Skeletal muscle cell (primary cell): ENCODE measurements around the gene FAS.
A peak's percentile ranks its signal among the peaks of the same experiment; 100 is the strongest.
"Not testable (repeated sequence)": the region's sequence is repeated elsewhere in the genome, so short reads cannot be mapped to it uniquely, and the experiment has no call there.

Experiments used
- DNase-seq: peaks from one replicate; pipeline ENCODE4 v3.0.0-alpha.2; 2010; ENCODE audit warnings: low read depth
- H3K4me3 ChIP-seq: 2 replicates; pipeline ENCODE4 v1.5.1; 2011; ENCODE audit warnings: low read depth, mild to moderate bottlenecking, control low read depth, low read length, moderate library complexity

FAS gene

GRCh38 chr10:88989824-88990383 lies 694 bp upstream of the FAS start:
- peak overlapping the region; percentile 81 for H3K4me3 ChIP-seq
- peak; percentile 85 for DNase-seq

DNA sequence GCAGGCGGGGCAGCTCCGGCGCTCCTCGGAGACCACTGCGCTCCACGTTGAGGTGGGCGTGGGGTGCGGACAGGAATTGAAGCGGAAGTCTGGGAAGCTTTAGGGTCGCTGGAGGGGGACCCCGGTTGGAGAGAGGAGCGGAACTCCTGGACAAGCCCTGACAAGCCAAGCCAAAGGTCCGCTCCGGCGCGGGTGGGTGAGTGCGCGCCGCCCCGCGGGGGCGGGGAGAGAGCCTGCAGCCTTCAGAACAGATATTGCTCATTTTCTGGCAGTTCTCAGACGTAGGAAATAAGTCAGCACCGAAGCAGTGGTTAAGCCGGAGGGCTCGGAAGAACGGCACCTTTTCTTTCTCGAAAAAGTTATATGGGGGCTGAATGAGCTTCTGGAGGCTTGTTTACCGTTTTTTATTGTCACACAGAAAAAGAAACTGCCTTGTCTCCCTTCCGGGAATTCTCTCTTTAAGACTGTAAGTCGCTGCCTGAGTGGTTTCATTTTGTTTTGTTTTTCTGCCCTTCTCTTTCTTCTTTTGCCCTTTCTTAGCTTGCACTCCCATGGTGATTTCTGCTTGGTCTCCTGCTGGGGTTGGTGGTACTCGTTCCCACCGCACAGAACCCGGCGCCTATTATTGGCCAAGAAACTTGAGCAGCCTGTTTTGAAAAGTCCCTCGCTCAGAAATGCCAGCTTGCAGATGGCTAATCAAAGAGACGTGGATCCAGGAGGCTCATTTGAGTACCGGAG lies 732 bp downstream of the FAS start:
- no peak for DNase-seq
- H3K4me3 ChIP-seq, result peak overlapping the region; percentile 81

DNA sequence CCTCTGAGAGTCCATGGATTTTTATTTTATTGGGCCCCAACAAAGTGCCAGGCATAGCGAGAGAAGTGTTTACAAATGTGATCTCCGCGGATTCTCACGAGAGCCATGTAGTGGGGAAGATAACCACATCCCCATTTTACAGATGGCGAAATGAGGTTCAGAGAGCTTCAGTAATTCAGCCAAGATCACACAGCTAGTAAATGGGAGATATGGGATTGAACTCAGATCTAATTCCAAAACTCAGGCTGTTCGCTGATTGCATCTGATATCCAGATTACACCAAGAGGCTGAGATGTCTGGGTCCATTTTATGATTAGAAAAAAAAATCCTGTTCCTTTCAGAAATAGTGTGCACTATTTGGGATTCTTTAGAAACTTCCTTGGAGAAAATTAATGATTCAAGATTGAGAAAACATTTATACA lies 1.3 kb downstream of the FAS start:
- no peak for DNase-seq
- peak overlapping the region; percentile 81 for H3K4me3 ChIP-seq

DNA sequence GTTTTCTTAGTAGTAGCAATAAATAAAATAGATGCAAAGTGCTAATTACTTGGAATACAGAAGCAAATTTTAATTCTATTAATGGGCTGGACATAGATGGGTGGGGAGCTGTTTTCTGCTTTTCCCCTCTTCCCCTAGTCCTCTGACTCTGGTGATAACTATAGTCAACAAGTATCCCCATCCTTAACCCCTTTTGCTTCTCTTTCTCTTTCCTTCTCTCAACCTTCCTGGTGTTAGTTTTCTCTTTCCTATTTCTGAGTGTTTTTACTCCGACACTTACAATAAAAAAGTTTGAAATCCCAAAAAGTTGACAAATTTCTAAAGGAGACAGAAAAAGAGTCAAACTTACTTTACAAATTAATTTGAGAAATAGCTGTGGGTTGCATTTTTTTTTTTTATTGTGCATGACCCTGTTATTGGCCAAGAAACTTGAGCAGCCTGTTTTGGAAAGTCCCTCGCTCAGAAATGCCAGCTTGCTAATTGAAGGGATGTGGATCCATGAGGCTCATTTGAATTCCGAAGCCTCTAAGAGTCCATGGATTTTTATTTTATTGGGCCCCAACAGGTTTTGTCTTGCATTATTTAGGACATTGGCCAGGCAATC lies 2.4 kb downstream of the FAS start:
- DNase-seq, result no peak
- H3K4me3 ChIP-seq, result peak overlapping the region; percentile 81

DNA sequence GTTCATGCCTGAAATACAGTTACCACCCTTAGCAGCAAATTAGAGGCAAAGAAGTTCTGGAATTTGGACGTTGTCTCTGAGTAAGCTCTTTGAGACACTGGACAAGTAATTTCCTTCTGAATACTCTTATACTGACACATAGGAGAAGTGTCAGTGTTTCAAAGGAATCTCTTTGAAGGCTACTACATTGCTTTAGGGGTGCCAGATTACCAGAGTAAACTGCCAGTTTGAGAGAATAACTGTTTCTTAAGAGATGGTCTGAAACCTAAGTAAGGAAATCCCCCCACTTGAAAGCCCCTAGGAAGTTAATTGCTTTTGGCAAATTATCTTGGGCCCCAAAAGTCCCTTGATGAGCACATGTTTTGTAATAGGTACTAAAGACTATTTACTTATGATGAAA lies 3.4 kb downstream of the FAS start:
- DNase-seq, result no peak
- no peak overlapping the region for H3K4me3 ChIP-seq

DNA sequence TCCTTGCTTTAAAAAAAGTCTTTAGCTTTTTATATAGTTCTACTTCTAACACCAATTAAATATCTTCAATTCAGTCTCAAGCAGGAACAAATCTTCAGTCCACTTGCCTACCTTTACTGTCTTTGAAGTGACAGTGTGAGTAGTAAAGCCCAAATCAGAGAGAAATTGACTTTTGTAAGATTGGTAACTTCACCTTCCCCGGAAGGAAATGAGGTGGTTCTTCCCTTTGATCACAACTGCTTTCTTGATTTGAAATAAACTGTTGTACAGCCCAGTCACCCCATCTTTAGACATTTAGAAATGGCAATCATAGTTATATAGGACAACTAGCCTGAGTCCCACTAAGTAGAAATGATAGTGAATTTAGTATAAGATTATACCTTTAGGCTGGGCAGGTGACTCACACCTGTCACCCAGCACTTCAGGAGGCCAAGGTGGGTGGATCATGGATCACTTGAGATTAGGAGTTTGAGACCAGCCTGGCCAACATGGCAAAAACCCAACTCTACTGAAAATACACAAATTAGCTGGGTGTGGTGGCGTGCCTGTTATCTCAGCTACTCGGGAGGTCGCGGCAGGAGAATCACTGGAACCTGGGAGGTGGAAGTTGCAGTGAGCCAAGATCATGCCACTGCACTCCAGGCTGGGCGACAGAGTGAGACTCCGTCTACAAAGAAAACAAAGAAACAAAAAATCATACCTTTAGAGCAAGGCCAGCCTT lies 4.7 kb downstream of the FAS start:
- no peak for DNase-seq
- no peak overlapping the region for H3K4me3 ChIP-seq

DNA sequence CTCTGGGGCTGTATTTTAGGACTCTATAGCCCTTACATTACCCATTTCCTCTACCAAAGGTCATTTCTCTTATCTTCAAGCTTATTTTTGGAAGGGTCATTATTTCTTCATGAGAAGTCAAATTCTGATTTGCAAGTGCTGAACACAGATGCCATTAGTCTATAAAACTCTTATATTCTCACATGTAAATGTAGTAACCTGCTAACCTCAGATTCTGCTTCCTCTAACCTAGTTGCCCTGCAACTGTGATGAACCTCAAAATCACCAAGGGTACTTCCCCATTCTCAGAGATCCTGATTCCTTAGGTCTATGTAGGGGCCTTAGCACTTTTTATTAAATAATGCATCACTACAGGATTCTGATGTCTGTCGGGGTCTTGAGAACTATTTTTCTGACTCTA lies 6.3 kb downstream of the FAS start:
- no peak overlapping the region for H3K4me3 ChIP-seq
- no peak for DNase-seq

- no peak overlapping the region for H3K4me3 ChIP-seq
- DNase-seq, result no peak
Measured at GRCh38 chr10:88999625-89000024, 9.0 kb downstream of the FAS start.

GRCh38 chr10:89001024-89001728 lies 10.6 kb downstream of the FAS start:
- DNase-seq, result no peak

GRCh38 chr10:89001729-89002072 lies 11.1 kb downstream of the FAS start:
- no peak for DNase-seq
- no peak overlapping the region for H3K4me3 ChIP-seq

More at GRCh38 chr10:89001024-89001728, 10.6 kb downstream of the FAS start:
- H3K4me3 ChIP-seq, result no peak overlapping the region

- DNase-seq, result no peak
- no peak overlapping the region for H3K4me3 ChIP-seq
Measured at GRCh38 chr10:89002226-89002978, 11.8 kb downstream of the FAS start.

GRCh38 chr10:89003344-89003743 lies 12.7 kb downstream of the FAS start:
- DNase-seq, result no peak
- no peak overlapping the region for H3K4me3 ChIP-seq

DNA sequence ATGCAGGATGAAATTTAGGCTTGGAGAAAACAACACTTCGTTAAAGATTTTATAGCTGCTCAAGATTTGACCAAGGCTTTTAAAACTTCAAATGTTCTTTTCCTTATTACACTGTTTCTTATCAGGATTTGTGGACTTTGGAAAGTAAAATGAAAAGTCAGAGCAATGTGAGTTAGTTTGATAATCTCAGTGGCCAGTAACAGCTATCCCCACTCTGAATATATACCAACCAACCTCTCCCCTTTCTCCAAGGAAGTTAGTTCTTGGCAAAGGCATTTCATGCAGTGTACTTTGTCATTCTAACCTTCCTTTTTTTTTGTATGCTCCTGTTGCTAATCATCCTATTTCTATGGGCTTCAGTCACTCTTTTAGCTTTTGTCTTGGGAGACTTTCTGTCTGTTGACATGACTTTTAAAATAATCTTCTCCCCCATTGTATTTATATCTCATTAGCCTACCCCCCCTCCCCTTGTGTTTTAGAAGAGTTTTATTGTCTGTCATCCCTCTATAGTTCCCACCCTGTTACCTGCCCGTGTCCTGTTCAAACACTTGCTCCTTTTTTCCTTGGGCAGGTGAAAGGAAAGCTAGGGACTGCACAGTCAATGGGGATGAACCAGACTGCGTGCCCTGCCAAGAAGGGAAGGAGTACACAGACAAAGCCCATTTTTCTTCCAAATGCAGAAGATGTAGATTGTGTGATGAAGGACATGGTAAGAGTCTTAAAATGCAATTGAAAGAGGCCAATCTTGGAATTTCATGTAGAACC lies 16.7 kb downstream of the FAS start:
- H3K4me3 ChIP-seq, result no peak overlapping the region
- DNase-seq, result no peak

DNA sequence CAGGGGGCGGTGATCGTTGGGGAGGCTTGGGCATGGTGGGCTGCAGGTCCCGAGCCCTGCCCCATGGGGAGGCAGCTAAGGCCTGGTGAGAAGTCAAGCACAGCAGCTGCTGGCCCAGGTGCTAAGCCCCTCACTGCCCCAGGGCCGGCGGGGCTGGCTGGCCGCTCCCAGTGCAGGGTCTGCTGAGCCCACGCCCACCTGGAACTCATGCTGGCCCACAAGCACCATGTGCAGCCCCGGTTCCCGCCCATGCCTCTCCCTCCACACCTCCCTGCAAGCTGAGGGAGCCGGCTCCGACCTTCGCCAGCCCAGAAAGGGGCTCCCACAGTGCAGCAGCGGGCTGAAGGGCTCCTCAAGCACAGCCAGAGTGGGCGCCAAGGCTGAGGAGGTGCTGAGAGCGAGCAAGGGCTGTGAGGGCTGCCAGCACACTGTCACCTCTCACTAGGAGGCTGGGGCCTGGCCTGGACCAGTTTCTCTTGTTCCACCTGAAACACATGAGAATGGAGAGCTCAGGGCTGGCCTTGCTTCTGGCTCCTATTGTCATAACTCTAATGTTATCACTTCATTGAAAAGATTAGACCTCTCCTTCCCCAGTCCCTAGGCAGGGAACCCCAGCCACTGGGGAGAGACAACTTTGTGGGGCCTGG lies 28.2 kb downstream of the FAS start:
- DNase-seq, H3K4me3 ChIP-seq: not testable (repeated sequence)

GRCh38 chr10:89019569-89020327 lies 29.1 kb downstream of the FAS start:
- DNase-seq, result no peak
- no peak overlapping the region for H3K4me3 ChIP-seq

GRCh38 chr10:89021526-89021925 lies 30.9 kb downstream of the FAS start:
- not testable (repeated sequence) for DNase-seq

DNA sequence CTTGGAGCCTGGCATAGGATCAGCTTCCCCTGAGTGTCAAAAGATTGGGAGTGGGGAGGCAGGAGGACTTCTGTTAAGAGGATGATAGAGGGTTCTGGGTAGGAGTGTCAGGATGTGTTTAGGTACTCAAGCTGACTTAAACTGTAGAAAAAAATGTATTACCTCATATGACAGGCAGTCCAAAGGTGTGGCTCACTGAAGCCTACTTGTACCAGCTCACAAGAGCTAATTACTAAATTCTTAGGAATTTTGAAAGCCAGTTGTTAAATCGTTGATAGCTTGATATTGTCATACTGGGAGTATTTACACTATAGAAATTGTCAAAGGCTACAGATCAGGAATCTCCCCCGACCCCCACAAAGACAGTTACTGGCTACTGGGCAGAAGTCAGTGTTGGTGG lies 32.1 kb downstream of the FAS start:
- no peak overlapping the region for H3K4me3 ChIP-seq
- DNase-seq, result no peak

More at GRCh38 chr10:89021526-89021925, 30.9 kb downstream of the FAS start:
- H3K4me3 ChIP-seq, result not testable (repeated sequence)
